ENCODE results near the gene SPINDOC. TPM values are rescaled to one million over a fixed set of nuclear protein-coding genes. Genes with fewer than 3 reads are reported as not detected.

SPINDOC gene
- total RNA-seq, 1 donor, result 17.7 TPM

- H3K27ac ChIP-seq (ENCODE audit: low read depth, low read length), result no peak overlapping the region
- no peak overlapping the region for H3K4me2 ChIP-seq (ENCODE audit: insufficient read depth, low read length)
Measured at GRCh38 chr11:63791495-63792167, 21.6 kb upstream of the SPINDOC start.

DNA sequence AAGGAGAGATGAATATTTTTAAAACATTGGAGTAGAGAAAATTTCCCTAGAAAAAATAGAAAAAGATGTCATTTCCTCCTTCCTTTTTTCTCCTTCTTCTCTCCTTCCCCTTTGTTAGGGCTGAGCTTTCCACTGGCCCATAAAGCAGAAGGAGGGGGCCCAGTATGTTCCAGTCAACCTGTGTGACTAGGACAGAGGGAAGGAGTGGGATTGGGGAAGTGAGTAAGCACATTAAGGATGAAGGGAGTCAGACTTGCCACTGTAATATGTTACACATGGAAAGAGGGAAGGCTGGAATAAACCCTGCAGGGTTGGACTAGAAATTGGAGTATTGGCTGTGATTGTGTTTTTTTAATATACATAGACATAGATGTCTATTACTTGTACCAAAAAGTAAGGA is 20.1 kb upstream of the SPINDOC start:
- no peak overlapping the region for H3K4me3 ChIP-seq (ENCODE audit: insufficient read depth, low read length)
- H2AFZ ChIP-seq (ENCODE audit: low read length), result no peak overlapping the region
- no peaks in the 10 kb centered on the region for H3K4me1 ChIP-seq (ENCODE audit: insufficient read depth, low read length)
- no peaks in the 10 kb centered on the region for H3K9me3 ChIP-seq (ENCODE audit: low read depth, low read length)
- H3K27ac ChIP-seq (ENCODE audit: low read depth, low read length), result no peak overlapping the region
- TF ChIP-seq, protein P1, sequence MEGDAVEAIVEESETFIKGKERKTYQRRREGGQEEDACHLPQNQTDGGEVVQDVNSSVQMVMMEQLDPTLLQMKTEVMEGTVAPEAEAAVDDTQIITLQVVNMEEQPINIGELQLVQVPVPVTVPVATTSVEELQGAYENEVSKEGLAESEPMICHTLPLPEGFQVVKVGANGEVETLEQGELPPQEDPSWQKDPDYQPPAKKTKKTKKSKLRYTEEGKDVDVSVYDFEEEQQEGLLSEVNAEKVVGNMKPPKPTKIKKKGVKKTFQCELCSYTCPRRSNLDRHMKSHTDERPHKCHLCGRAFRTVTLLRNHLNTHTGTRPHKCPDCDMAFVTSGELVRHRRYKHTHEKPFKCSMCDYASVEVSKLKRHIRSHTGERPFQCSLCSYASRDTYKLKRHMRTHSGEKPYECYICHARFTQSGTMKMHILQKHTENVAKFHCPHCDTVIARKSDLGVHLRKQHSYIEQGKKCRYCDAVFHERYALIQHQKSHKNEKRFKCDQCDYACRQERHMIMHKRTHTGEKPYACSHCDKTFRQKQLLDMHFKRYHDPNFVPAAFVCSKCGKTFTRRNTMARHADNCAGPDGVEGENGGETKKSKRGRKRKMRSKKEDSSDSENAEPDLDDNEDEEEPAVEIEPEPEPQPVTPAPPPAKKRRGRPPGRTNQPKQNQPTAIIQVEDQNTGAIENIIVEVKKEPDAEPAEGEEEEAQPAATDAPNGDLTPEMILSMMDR (IDR thresholded peaks at IDR 0.05; ENCODE audit: extremely low read depth, low read depth, low read length), result no peak
- H3K27me3 ChIP-seq (ENCODE audit: insufficient read depth, low read length), result no peaks in the 10 kb centered on the region
- no peaks in the 10 kb centered on the region for H4K20me1 ChIP-seq (ENCODE audit: insufficient read depth, low read length)
- H3K79me2 ChIP-seq (ENCODE audit: insufficient read depth, low read length), result no peaks in the 10 kb centered on the region
- no peak overlapping the region for H3K4me2 ChIP-seq (ENCODE audit: insufficient read depth, low read length)
- no peak for DNase-seq (ENCODE audit: insufficient read length, low spot score, missing footprints)
- H3K36me3 ChIP-seq (ENCODE audit: insufficient read depth, low read length), result no peaks in the 10 kb centered on the region

More at GRCh38 chr11:63791495-63792167, 21.6 kb upstream of the SPINDOC start:
- no peak overlapping the region for H2AFZ ChIP-seq (ENCODE audit: low read length)
- H3K36me3 ChIP-seq (ENCODE audit: insufficient read depth, low read length), result no peaks in the 10 kb centered on the region
- H4K20me1 ChIP-seq (ENCODE audit: insufficient read depth, low read length), result no peaks in the 10 kb centered on the region
- no peak overlapping the region for H3K4me3 ChIP-seq (ENCODE audit: insufficient read depth, low read length)
- TF ChIP-seq, protein P1 (IDR thresholded peaks at IDR 0.05; ENCODE audit: extremely low read depth, low read depth, low read length), result no peak
- no peaks in the 10 kb centered on the region for H3K4me1 ChIP-seq (ENCODE audit: insufficient read depth, low read length)
- H3K79me2 ChIP-seq (ENCODE audit: insufficient read depth, low read length), result no peaks in the 10 kb centered on the region
- H3K9me3 ChIP-seq (ENCODE audit: low read depth, low read length), result no peaks in the 10 kb centered on the region
- no peaks in the 10 kb centered on the region for H3K27me3 ChIP-seq (ENCODE audit: insufficient read depth, low read length)
- DNase-seq (ENCODE audit: insufficient read length, low spot score, missing footprints), result no peak

DNA sequence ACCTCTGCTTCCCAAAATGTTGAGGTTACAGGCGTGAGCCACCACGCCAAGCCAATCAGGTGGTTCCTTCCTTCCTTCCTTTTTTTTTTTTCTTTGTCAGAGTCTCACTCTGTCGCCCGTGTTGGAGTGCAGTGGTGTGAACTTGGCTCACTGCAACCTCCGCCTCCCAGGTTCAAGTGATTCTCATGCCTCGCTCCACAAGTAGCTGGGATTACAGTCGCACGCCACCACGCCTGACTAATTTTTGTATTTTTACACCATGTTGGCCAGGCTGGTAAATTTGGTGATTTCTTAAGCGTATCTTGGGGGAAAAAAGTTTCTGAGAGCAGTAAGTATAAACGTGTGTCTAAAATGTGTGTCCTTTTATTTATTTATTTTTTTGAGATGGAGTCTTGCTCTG is 18.2 kb upstream of the SPINDOC start:
- Histone ChIP-seq H3K27me3 (ENCODE audit: insufficient read depth, low read length) (no peaks in the 10 kb centered on the region), H2AFZ (ENCODE audit: low read length) (no peak overlapping the region), H3K4me3 (ENCODE audit: insufficient read depth, low read length) (no peak overlapping the region), H3K36me3 (ENCODE audit: insufficient read depth, low read length) (no peaks in the 10 kb centered on the region), H3K4me2 (ENCODE audit: insufficient read depth, low read length) (no peak overlapping the region), H3K27ac (ENCODE audit: low read depth, low read length) (no peak overlapping the region), H4K20me1 (ENCODE audit: insufficient read depth, low read length) (no peaks in the 10 kb centered on the region), H3K9me3 (ENCODE audit: low read depth, low read length) (no peaks in the 10 kb centered on the region), H3K79me2 (ENCODE audit: insufficient read depth, low read length) (no peaks in the 10 kb centered on the region), H3K4me1 (ENCODE audit: insufficient read depth, low read length) (no peaks in the 10 kb centered on the region)
- TF ChIP-seq, protein P1 (IDR thresholded peaks at IDR 0.05; ENCODE audit: extremely low read depth, low read depth, low read length), result no peak
- no peak for DNase-seq (ENCODE audit: insufficient read length, low spot score, missing footprints)

DNA sequence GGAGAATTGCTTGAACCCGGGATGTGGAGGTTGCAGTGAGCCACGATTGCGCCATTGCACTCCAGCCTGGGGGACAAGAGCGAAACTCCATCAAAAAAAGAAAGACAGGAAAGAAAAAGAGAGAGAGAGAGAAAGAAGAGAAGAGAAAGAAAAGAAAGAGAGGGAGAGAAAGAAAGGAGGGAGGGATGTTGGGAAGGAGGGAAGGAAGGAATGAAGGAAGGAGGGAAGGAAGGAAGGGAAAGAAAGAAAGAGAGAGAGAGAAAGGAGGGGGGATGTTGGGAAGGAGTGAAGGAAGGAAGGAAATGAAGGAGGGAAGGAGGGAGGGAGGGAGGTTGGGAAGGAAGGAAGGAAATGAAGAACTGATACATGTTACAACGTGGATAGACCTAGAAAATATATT is 12.3 kb upstream of the SPINDOC start:
- H2AFZ ChIP-seq (ENCODE audit: low read length), result no peak overlapping the region
- TF ChIP-seq, protein P1 (IDR thresholded peaks at IDR 0.05; ENCODE audit: extremely low read depth, low read depth, low read length), result no peak
- peaks cover 11% of the 10 kb centered on the region for H3K4me1 ChIP-seq (ENCODE audit: insufficient read depth, low read length)
- H3K27me3 ChIP-seq (ENCODE audit: insufficient read depth, low read length), result no peaks in the 10 kb centered on the region
- no peaks in the 10 kb centered on the region for H4K20me1 ChIP-seq (ENCODE audit: insufficient read depth, low read length)
- H3K27ac ChIP-seq (ENCODE audit: low read depth, low read length), result no peak overlapping the region
- H3K9me3 ChIP-seq (ENCODE audit: low read depth, low read length), result no peaks in the 10 kb centered on the region
- no peak overlapping the region for H3K4me3 ChIP-seq (ENCODE audit: insufficient read depth, low read length)
- no peaks in the 10 kb centered on the region for H3K79me2 ChIP-seq (ENCODE audit: insufficient read depth, low read length)
- DNase-seq (ENCODE audit: insufficient read length, low spot score, missing footprints), result no peak
- H3K36me3 ChIP-seq (ENCODE audit: insufficient read depth, low read length), result no peaks in the 10 kb centered on the region
- no peak overlapping the region for H3K4me2 ChIP-seq (ENCODE audit: insufficient read depth, low read length)

Data from osteoblast (primary cell).